ENCODE data around the gene KRTAP3-3. TPM values are rescaled to one million over a fixed set of nuclear protein-coding genes. Genes with fewer than 3 reads are reported as not detected.

KRTAP3-3 gene
- total RNA-seq, 1 experiment from 2014 or later: not detected

DNA sequence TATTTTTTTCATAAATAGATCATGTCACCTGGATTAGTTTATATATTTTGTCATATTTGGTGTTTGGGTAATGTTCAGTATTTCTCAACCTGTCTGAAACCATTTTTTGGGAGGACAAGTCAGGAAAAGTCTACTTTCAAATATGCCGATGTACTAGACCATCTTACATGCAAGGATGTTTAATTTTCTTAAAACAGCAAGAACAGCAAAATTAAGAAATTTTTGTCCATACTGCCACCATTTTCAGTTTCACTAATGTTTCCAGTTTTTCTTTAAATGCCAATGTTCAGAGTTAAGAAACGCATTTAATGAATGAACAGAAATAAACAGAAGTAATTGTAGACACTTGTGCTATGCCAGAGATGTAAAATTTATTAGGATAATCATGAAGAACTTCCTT lies 880 bp downstream of the KRTAP3-3 start:
- no peak for DNase-seq

More for the DNA sequence above, 880 bp downstream of the KRTAP3-3 start:
- no peak overlapping the region for H3K4me3 Mint-ChIP-seq
- no peaks in the 10 kb centered on the region for H3K27me3 ChIP-seq (ENCODE audit: insufficient read depth, low read length)
- no peak overlapping the region for H3T11ph ChIP-seq (ENCODE audit: low read length)
- H4K5ac ChIP-seq (ENCODE audit: insufficient read length, low read depth, low read length): no peak overlapping the region
- no peaks in the 10 kb centered on the region for H3K23me2 ChIP-seq (ENCODE audit: insufficient read length, low read depth, low read length, poor library complexity, severe bottlenecking)
- no peaks in the 10 kb centered on the region; a peak in 1 of 7 replicates for H3K36me3 Mint-ChIP-seq (ENCODE audit: insufficient read depth in 1 of 3, low read depth in 3 of 3)
- TF ChIP-seq, protein P1, sequence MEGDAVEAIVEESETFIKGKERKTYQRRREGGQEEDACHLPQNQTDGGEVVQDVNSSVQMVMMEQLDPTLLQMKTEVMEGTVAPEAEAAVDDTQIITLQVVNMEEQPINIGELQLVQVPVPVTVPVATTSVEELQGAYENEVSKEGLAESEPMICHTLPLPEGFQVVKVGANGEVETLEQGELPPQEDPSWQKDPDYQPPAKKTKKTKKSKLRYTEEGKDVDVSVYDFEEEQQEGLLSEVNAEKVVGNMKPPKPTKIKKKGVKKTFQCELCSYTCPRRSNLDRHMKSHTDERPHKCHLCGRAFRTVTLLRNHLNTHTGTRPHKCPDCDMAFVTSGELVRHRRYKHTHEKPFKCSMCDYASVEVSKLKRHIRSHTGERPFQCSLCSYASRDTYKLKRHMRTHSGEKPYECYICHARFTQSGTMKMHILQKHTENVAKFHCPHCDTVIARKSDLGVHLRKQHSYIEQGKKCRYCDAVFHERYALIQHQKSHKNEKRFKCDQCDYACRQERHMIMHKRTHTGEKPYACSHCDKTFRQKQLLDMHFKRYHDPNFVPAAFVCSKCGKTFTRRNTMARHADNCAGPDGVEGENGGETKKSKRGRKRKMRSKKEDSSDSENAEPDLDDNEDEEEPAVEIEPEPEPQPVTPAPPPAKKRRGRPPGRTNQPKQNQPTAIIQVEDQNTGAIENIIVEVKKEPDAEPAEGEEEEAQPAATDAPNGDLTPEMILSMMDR (conservative IDR thresholded peaks at IDR 0.05): no peak
- no peak overlapping the region for H3K9ac ChIP-seq (ENCODE audit: extremely low read depth, insufficient read length, low read length)
- peaks cover 0 to 3% of the 10 kb centered on the region in 2 experiments; a peak in 1 of 4 replicates for H3K4me1 Mint-ChIP-seq
- no peaks in the 10 kb centered on the region for H3K79me2 ChIP-seq (ENCODE audit: insufficient read depth, low read length)
- H4K20me1 ChIP-seq (ENCODE audit: control insufficient read depth, insufficient read depth, insufficient read length): no peaks in the 10 kb centered on the region
- no peaks in the 10 kb centered on the region for H3K9me3 ChIP-seq (ENCODE audit: control insufficient read depth, low read depth, low read length)
- H3K9me3 Mint-ChIP-seq: no peaks in the 10 kb centered on the region
- H2BK15ac ChIP-seq (ENCODE audit: low read depth, low read length): no peak overlapping the region
- H2AFZ ChIP-seq (ENCODE audit: low read length): no peak overlapping the region
- H3K27ac ChIP-seq (ENCODE audit: insufficient read length, low read depth, low read length): no peak overlapping the region
- H2BK5ac ChIP-seq (ENCODE audit: insufficient read length, low read length): no peak overlapping the region
- no peak overlapping the region for H2BK12ac ChIP-seq (ENCODE audit: insufficient read length, low read depth, low read length)
- no peak overlapping the region for H4K91ac ChIP-seq (ENCODE audit: insufficient read length, low read depth, low read length)
- H3K4ac ChIP-seq (ENCODE audit: low read depth, low read length): no peak overlapping the region
- H4K8ac ChIP-seq (replicated peaks; ENCODE audit: insufficient read length, low read depth, low read length): no peak overlapping the region
- H2BK120ac ChIP-seq (ENCODE audit: low read depth, low read length, poor library complexity, severe bottlenecking): no peak overlapping the region
- H2BK20ac ChIP-seq (ENCODE audit: low read depth, low read length, poor library complexity, severe bottlenecking): no peak overlapping the region
- H3K56ac ChIP-seq (ENCODE audit: insufficient read length, low read depth, low read length): no peak overlapping the region
- WGBS (ENCODE audit: extremely low coverage, insufficient read length, low lambda C conversion rate): no CpG with 5 or more reads among the region's 2 CpGs
- H3K79me1 ChIP-seq (ENCODE audit: insufficient read depth, low read depth, low read length, poor library complexity, severe bottlenecking): no peaks in the 10 kb centered on the region
- H3K27me3 Mint-ChIP-seq (ENCODE audit: low read depth): no peaks in the 10 kb centered on the region; the same call in 1 of the 2 replicates
- no peak overlapping the region for H3K4me2 ChIP-seq (ENCODE audit: insufficient read depth, insufficient read length, low read length)
- H3K27ac Mint-ChIP-seq: no peak overlapping the region
- H3K4me1 ChIP-seq (ENCODE audit: insufficient read depth, low read length): no peaks in the 10 kb centered on the region
- no peak overlapping the region for H3K14ac ChIP-seq (ENCODE audit: insufficient read depth, low read length)
- H2AK5ac ChIP-seq (ENCODE audit: insufficient read length, low read length): no peak overlapping the region
- no peak overlapping the region for H3K23ac ChIP-seq (ENCODE audit: insufficient read length, low read depth, low read length)
- H3K18ac ChIP-seq (ENCODE audit: insufficient read length, low read depth, low read length): no peak overlapping the region

Data from H9 (cell line).